Neuronal stem cell (in vitro differentiated cells): ENCODE results near the gene ZBTB45.
"Not testable (repeated sequence)": the region's sequence is repeated elsewhere in the genome, so short reads cannot be mapped to it uniquely, and the experiment has no call there.

Experiments
- DNase-seq: peaks from one replicate; pipeline ENCODE4 v3.0.0-alpha.2; 2013; ENCODE audit warnings: low spot score
- H2AFZ ChIP-seq: one replicate; pipeline ENCODE4 v1.6.1; 2013; ENCODE audit warnings: mild to moderate bottlenecking, low read length, inconsistent platforms
- H2AK5ac ChIP-seq: 2 replicates; pipeline ENCODE4 v1.6.1; 2013; ENCODE audit warnings: low read depth, mild to moderate bottlenecking, inconsistent platforms, low read length, moderate library complexity, mixed read lengths
- H2BK120ac ChIP-seq: 2 replicates; pipeline ENCODE4 v1.6.1; 2013; ENCODE audit warnings: low read depth, mild to moderate bottlenecking, inconsistent platforms, low read length, moderate library complexity, mixed read lengths
- H2BK12ac ChIP-seq: one replicate; pipeline ENCODE4 v1.6.1; 2013; ENCODE audit warnings: low read length, inconsistent platforms
- H2BK15ac ChIP-seq: 2 replicates; pipeline ENCODE4 v1.6.1; 2013; ENCODE audit warnings: mild to moderate bottlenecking, low read length, inconsistent platforms, mixed read lengths
- H2BK5ac ChIP-seq: one replicate; pipeline ENCODE4 v1.6.1; 2013; ENCODE audit warnings: inconsistent platforms, mild to moderate bottlenecking, low read length, moderate library complexity
- H3K14ac ChIP-seq: one replicate; pipeline ENCODE4 v1.6.1; 2013; ENCODE audit warnings: low read length, inconsistent platforms
- H3K18ac ChIP-seq: 2 replicates; pipeline ENCODE4 v1.6.1; 2013; ENCODE audit warnings: low read length, inconsistent platforms
- H3K23ac ChIP-seq: 2 replicates; pipeline ENCODE4 v1.6.1; 2013; ENCODE audit warnings: low read depth, mild to moderate bottlenecking, mixed read lengths, low read length, inconsistent platforms; ENCODE audit not compliant: poor library complexity
- H3K27ac ChIP-seq: replicated peaks from 3 replicates; pipeline ENCODE4 v1.5.1; 2013; ENCODE audit warnings: low read length, inconsistent platforms
- H3K27me3 ChIP-seq, 3 experiments: 2 replicates each; pipeline ENCODE4 v1.6.1; 2013; ENCODE audit warnings: low read length in 3 of 3, mild to moderate bottlenecking in 2 of 3, inconsistent platforms in 1 of 3, low read depth in 1 of 3, mixed read lengths in 1 of 3, moderate library complexity in 1 of 3; ENCODE audit not compliant: control insufficient read depth in 3 of 3, insufficient read depth in 3 of 3
- H3K36me3 ChIP-seq, 2 donors: replicated peaks in 1 of 2; 2 replicates each; pipeline ENCODE4 v1.6.1; 2013; ENCODE audit warnings: low read length in 2 of 2; ENCODE audit not compliant: control insufficient read depth in 2 of 2, insufficient read depth in 2 of 2
- H3K4ac ChIP-seq: 2 replicates; pipeline ENCODE4 v1.6.1; 2013; ENCODE audit warnings: inconsistent platforms, mild to moderate bottlenecking, low read length, moderate library complexity
- H3K4me1 ChIP-seq, 2 donors: 1 replicate in 1 of 2; 2 replicates in 1 of 2; pipeline ENCODE4 v1.6.1; 2013; ENCODE audit warnings: low read length in 2 of 2, low read depth in 1 of 2; ENCODE audit not compliant: control insufficient read depth in 2 of 2, insufficient read depth in 1 of 2
- H3K4me2 ChIP-seq: one replicate; pipeline ENCODE4 v1.6.1; 2013; ENCODE audit warnings: mild to moderate bottlenecking, low read length, inconsistent platforms; ENCODE audit not compliant: insufficient read depth, poor library complexity, severe bottlenecking
- H3K4me3 ChIP-seq, 2 donors: 2 replicates each; pipeline ENCODE4 v1.5.1; 2013; ENCODE audit warnings: low read length in 2 of 2, mild to moderate bottlenecking in 2 of 2, inconsistent platforms in 1 of 2, moderate library complexity in 1 of 2
- H3K79me1 ChIP-seq: one replicate; pipeline ENCODE4 v1.6.1; 2013; ENCODE audit warnings: low read depth, mild to moderate bottlenecking, inconsistent platforms, low read length, moderate library complexity
- H3K9ac ChIP-seq: one replicate; pipeline ENCODE4 v1.6.1; 2013; ENCODE audit warnings: mild to moderate bottlenecking, low read depth, low read length, inconsistent platforms; ENCODE audit not compliant: poor library complexity
- H3K9me3 ChIP-seq, 2 donors: replicated peaks in 1 of 2; 2 replicates each; pipeline versions ENCODE3 to v1.6.1; 2013; ENCODE audit warnings: low read length in 2 of 2, mild to moderate bottlenecking in 2 of 2, inconsistent platforms in 1 of 2, low read depth in 1 of 2, mixed read lengths in 1 of 2, moderate library complexity in 1 of 2; ENCODE audit not compliant: control insufficient read depth in 2 of 2, insufficient read depth in 1 of 2
- H4K8ac ChIP-seq: one replicate; pipeline ENCODE4 v1.6.1; 2013; ENCODE audit warnings: low read depth, mild to moderate bottlenecking, inconsistent platforms, low read length, moderate library complexity
- H4K91ac ChIP-seq: one replicate; pipeline ENCODE4 v1.6.1; 2013; ENCODE audit warnings: low read length, low read depth, mild to moderate bottlenecking, inconsistent platforms; ENCODE audit not compliant: poor library complexity
- WGBS, 2 donors: extraction: QIAGEN DNeasy Blood & Tissue Kit; methylation state at CpG; one replicate each; pipeline ENCODE4 v1.1.7; 2013; ENCODE audit warnings: missing lambda C conversion rate in 2 of 2, mixed read lengths in 1 of 2; ENCODE audit not compliant: insufficient read length in 2 of 2, insufficient replicate concordance in 1 of 2; ENCODE audit errors: extremely low coverage in 2 of 2; 5-methylcytosine and 5-hydroxymethylcytosine counted together

The ZBTB45 gene

DNA sequence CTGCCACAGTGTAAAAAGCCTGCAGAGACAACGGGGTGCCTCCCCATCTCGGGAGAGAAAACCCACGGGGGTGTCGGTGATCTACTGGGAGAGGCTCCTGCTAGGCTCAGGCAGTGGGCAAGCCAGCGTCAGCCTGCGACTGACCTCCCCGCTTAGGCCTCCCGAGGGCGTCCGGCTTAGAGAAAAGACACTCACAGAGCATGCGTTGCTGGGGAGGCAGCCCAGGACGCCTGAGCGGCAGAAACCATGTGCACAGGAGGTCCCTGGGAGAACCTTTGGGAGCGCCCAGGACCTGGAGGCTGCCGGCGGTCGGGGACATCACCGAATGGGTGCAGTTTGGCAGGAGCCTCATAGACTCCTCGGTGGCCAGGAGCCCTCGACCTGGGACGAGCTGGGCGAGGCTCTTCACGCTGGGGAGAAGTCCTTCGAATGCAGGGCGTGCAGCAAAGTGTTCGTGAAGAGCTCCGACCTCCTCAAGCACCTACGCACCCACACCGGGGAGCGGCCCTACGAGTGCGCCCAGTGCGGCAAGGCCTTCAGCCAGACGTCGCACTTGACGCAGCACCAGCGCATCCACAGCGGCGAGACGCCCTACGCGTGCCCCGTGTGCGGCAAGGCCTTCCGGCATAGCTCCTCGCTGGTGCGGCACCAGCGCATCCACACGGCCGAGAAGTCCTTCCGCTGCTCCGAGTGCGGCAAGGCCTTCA, 48.6 kb downstream of the ZBTB45 start:
- not testable (repeated sequence) for H4K8ac ChIP-seq, H3K14ac ChIP-seq, H2BK15ac ChIP-seq, H3K18ac ChIP-seq, H3K4me3 ChIP-seq, H3K79me1 ChIP-seq, H2BK12ac ChIP-seq, H3K23ac ChIP-seq, H3K9ac ChIP-seq, H3K9me3 ChIP-seq, H2AFZ ChIP-seq, H2BK120ac ChIP-seq, H2AK5ac ChIP-seq, H3K4ac ChIP-seq, H3K27ac ChIP-seq, H3K4me2 ChIP-seq, H3K27me3 ChIP-seq, DNase-seq, H4K91ac ChIP-seq, H2BK5ac ChIP-seq
- Histone ChIP-seq H3K36me3 (peaks cover 15 to 48% of the 10 kb centered on the region in 2 donors), H3K4me1 (peaks cover 5 to 14% of the 10 kb centered on the region in 2 donors)
- no CpG with 5 or more reads among the region's 53 CpGs for whole genome bisulfite sequencing, 2 donors

DNA sequence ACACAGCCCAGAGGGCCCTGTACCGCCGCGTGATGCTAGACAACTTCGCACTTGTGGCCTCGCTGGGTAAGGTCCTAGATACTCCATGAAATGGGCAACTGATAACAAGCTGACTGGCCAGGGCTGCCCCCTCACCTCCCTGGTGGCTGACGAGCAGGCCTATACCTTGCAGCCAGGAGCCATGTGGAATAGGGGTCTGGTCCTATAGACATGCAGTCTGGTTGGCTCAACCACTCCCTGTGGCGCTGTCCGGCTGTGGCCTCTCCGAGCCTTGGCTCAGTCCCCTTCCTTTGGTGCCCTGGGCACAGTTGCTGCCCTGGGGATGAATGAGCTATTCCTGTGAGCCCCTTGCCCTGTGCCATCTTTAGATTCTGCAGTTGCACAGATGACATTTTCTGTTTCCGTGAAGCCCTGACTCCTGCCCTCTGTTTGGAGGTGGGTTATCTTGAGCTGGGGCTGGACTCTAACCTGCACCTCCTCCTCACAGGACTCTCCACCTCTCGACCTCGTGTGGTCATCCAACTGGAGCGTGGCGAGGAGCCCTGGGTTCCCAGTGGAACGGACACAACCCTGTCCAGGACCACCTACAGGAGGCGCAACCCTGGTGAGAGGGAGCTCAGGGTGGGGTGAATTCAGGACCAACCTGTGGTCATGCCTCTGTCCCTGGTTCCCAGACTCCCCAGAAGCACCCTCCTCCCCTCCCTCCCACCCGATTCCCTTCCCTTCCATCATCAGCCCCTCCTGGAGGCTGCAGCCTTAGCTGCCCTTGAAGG, 50.2 kb downstream of the ZBTB45 start:
- DNase-seq = no peak
- no peak overlapping the region for H2BK15ac ChIP-seq
- H3K4me3 ChIP-seq = peak overlapping the region in 1 of 2 donors; percentile 8
- H4K91ac ChIP-seq = no peak overlapping the region
- H2AFZ ChIP-seq = no peak overlapping the region
- no peaks in the 10 kb centered on the region for H3K79me1 ChIP-seq
- H3K4me1 ChIP-seq = peaks cover 2 to 8% of the 10 kb centered on the region in 2 donors
- no peak overlapping the region for H3K14ac ChIP-seq
- H3K9me3 ChIP-seq = no peaks in the 10 kb centered on the region
- H3K4ac ChIP-seq = no peak overlapping the region
- no peak overlapping the region for H2AK5ac ChIP-seq
- no peak overlapping the region for H3K27ac ChIP-seq
- H2BK5ac ChIP-seq = no peak overlapping the region
- no peaks in the 10 kb centered on the region for H3K27me3 ChIP-seq
- H3K23ac ChIP-seq = no peak overlapping the region
- no peak overlapping the region for H3K4me2 ChIP-seq
- no peak overlapping the region for H3K9ac ChIP-seq
- H4K8ac ChIP-seq = no peak overlapping the region
- no peak overlapping the region for H3K18ac ChIP-seq
- no CpG with 5 or more reads among the region's 17 CpGs for WGBS, 2 donors
- H2BK12ac ChIP-seq = no peak overlapping the region
- H3K36me3 ChIP-seq = peaks cover 15 to 48% of the 10 kb centered on the region in 2 donors
- H2BK120ac ChIP-seq = no peak overlapping the region

DNA sequence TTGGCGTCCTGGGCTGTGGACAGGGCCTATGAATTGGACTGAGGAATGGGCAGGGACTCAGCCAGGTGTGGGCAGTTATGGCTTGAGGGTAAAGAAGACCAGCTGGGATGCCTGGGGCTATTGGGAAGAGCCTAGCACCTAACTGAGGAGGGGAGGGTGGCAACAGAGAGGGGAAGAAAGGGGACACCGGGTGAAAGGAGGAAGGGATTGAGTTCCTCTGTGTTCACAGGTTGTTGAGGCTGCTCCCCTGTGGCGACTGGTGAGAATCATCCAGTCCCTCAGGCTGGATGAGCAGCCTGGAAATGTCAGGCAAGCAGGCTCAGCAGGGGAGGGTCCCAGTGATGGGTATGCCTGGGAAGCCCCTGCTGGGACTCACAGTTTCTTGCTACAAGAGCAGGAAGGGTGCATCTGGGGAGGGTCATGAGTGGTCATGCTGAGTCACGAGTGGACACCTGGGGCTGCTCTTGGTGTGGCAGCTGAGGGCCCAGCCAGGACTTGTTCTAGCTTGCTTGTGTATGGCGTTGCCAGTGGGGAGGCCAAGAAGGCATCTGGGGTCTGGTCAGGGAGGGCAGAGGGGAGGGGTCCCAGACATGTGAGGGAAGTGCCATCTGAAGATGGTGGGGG, 51.3 kb downstream of the ZBTB45 start:
- no CpG with 5 or more reads among the region's 5 CpGs for WGBS, 2 donors

More for the DNA sequence above, 51.3 kb downstream of the ZBTB45 start:
- H3K9ac ChIP-seq = no peak overlapping the region
- no peaks in the 10 kb centered on the region for H3K79me1 ChIP-seq
- no peak overlapping the region for H3K4ac ChIP-seq
- no peak overlapping the region for H3K23ac ChIP-seq
- no peak overlapping the region for H3K18ac ChIP-seq
- peaks cover 2 to 8% of the 10 kb centered on the region in 2 donors for H3K4me1 ChIP-seq
- H4K8ac ChIP-seq = no peak overlapping the region
- no peak overlapping the region for H2AK5ac ChIP-seq
- H3K4me3 ChIP-seq = peak overlapping the region; percentile 38 to 45
- H3K27ac ChIP-seq = no peak overlapping the region
- no peak overlapping the region for H2BK120ac ChIP-seq
- no peak overlapping the region for H2BK15ac ChIP-seq
- no peak overlapping the region for H2BK5ac ChIP-seq
- H2AFZ ChIP-seq = no peak overlapping the region
- no peak overlapping the region for H2BK12ac ChIP-seq
- H3K4me2 ChIP-seq = no peak overlapping the region
- H4K91ac ChIP-seq = no peak overlapping the region
- DNase-seq = no peak
- no peaks in the 10 kb centered on the region for H3K9me3 ChIP-seq
- no peak overlapping the region for H3K14ac ChIP-seq
- no peaks in the 10 kb centered on the region for H3K27me3 ChIP-seq
- H3K36me3 ChIP-seq = peaks cover 15 to 40% of the 10 kb centered on the region in 2 donors
